Spleen (tissue), 7 donors: ENCODE results near the gene SHISA9.

Experiments
- CTCF ChIP-seq, 11 experiments: fragments of 200-600 bp in 7 of 11; fragments of 450-650 bp in 4 of 11; sonication (generic) in 4 of 11; IDR thresholded peaks in 8 of 11; conservative IDR thresholded peaks in 3 of 11; 1 replicate in 7 of 11; 2 replicates in 4 of 11; pipeline versions ENCODE4 v1.4.0 to v1.8.0; 2016 to 2021; ENCODE audit warnings: antibody characterized with exemption in 11 of 11, inconsistent platforms in 4 of 11, mild to moderate bottlenecking in 1 of 11
- POLR2A ChIP-seq, 3 donors: fragments of 450-650 bp; IDR thresholded peaks; one replicate each; pipeline ENCODE4 v1.5.1; 2017; ENCODE audit warnings: antibody characterized with exemption in 3 of 3, mild to moderate bottlenecking in 1 of 3
- donor health status: DM: no; HTN: no; CAD: no; lungs with moderate emphysema.
- donor health status: DM: no; HTN: no; CAD: no.
- donor health status: DM: no; HTN: no; CAD: no.

DNA sequence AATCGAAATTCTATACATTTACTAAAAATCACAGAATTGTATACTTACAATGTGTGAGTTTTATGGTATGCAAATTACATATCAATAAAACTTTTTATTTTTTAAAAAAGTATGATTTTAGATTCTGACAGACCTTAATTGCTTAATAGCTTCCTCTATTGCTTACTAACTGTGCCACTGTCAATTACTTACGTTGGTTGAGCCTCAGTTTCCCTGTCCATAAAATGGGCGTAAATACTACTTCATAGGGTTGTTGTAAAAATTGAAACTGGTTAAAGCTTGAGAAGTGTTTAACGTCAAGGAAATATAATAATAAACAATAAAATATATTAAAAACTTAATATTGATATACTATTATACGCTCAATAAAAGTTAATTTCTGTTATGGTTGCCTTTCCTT lies 203.4 kb downstream of the SHISA9 start:
- TF ChIP-seq CTCF (IDR thresholded peaks at IDR 0.05 in 8 of 11, conservative IDR thresholded peaks at IDR 0.05 in 3 of 11) (no peak), POLR2A (IDR thresholded peaks at IDR 0.05) (no peak)
